Middle frontal gyrus (tissue), 1 donor: ENCODE measurements around the gene CCL17.
"Not testable (repeated sequence)": the region's sequence is repeated elsewhere in the genome, so short reads cannot be mapped to it uniquely, and the experiment has no call there.

Experiments used
- DNase-seq: peaks from one replicate; pipeline ENCODE4 v3.0.0-alpha.2; 2015; ENCODE audit warnings: low spot score; ENCODE audit errors: extremely low spot score

CCL17 gene

GRCh38 chr16:57430955-57431354 is 26.4 kb downstream of the CCL17 start:
- DNase-seq, result no peak

GRCh38 chr16:57432505-57432904 is 27.9 kb downstream of the CCL17 start:
- DNase-seq, result no peak

DNA sequence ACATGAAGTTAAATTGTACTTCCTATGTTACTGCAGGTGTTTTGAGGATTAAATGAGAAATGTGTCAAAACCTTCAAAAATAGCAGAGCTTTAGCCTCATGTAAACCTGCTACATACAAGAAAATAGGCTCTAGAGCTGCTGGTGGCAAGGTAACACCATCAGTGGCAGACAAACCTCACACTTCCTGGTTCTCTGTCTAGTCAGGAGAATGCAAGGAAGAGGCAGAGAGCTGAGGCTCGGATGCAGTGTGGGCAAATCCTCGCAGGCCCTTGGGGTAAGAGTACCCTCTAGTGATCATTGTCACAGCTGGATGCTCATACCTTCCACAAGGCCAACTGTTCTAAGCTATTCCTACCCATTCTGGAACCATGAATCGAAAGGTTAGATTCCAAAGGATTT is 28.4 kb downstream of the CCL17 start:
- no peak for DNase-seq

- no peak for DNase-seq
Observed at GRCh38 chr16:57434003-57434402, 29.4 kb downstream of the CCL17 start.

DNA sequence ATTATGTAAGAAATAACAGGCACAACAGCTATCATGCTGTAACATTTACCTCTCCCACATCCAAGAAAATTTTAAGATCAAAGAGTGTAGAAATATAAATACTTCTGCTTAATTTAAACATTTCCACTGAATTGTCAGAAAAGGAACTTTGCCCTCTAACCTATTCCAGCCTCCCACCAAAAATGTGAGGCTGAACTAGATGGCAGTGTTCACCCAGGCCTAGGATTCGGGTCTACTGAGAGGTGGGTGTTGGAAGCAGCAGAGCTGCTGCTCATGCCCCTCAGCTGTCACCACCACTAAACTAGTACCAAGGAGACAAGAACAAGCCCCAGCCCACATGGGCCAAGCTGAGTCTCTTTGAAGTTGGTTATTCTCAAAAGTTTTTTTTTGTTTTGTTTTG is 31.3 kb downstream of the CCL17 start:
- no peak for DNase-seq

- not testable (repeated sequence) for DNase-seq
Observed at GRCh38 chr16:57439947-57440346, 35.4 kb downstream of the CCL17 start.

DNA sequence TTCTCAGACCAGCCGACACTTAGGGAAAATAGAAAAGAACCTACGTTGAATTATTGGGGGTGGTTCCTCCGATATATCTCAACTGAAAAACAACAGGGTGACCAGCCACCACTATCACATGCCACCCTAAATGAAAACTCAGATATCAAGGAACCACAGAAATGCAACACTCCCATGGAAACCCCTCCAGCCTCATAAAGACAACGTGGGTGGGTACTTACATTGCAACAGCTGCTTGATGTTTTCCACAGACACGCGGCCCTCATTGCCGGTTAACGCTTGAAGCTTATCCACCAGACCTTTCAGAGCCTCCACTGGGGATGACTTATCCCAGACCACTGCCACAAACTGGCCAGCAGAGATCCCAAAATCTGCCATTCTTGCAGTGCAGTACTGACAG is 36.0 kb downstream of the CCL17 start:
- DNase-seq, result not testable (repeated sequence)

DNA sequence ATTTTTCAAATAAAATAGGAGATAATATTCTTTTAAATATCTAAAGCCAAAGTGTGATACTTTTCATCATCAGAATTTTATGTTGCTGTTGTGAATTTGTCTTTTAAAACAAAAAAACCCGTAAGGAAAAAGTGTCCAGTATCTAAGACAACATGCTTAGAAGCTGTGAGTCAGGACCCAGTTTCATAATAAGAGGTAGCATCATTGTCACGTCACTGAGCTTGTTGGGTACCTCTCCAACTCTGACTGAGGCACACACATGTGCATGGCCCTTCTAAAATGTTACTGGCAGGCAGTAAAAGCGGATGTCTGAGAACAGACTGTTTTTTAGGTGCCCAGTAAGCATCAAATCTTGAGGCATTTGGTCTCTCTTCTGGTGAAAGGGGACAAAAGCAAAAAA is 40.1 kb downstream of the CCL17 start:
- no peak for DNase-seq

- no peak for DNase-seq
Observed at GRCh38 chr16:57445510-57445909, 40.9 kb downstream of the CCL17 start.

GRCh38 chr16:57446531-57447185 is 42.1 kb downstream of the CCL17 start:
- no peak for DNase-seq

DNA sequence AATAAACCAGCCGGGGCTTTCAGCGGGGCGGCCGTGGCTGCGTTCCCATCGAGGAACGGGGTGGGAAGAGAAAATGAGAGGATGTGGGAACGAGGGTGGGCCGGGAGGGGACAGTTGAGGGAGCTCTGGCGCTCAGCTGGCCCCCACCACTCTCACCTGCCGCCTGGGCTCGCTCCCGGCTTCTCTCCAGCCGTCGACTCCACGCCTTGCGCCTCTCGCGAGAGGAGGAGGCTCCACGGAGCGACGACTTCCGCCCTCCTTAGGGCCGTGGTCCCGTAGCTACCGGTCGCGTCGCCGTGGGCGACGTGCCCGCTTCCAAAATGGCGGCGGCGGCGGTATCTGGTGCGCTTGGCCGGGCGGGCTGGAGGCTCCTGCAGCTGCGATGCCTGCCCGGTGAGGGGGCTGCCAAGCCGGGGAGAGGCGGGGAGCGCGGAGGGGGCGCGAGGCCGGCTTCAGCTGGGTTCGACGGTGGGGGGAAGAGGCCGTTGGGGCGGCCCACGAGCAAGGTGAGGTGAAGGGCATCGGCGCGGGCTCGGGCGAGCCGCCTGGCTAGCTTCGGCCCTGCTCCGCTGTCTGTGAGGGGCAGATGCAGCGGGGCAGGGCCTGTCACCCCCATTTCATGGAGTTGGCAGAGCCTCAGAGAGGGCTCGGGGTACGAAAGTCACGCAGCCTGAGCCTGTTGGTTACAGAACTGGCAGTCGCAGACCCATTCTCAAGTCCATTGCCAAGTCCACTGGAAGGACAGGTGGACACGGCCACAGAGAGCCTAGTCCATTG is 42.8 kb downstream of the CCL17 start, which contains the start of the genes CIAPIN1 and COQ9:
TSS of gene CIAPIN1 (minus strand) at position 200 of the 777 bp plus-strand sequence. CDS start 6,457 bp downstream, outside the sequence.
TSS of gene COQ9 (plus strand) at position 294 of the 777 bp plus-strand sequence. CDS start at position 321, 27 bp downstream.
- peak; percentile 88 for DNase-seq

DNA sequence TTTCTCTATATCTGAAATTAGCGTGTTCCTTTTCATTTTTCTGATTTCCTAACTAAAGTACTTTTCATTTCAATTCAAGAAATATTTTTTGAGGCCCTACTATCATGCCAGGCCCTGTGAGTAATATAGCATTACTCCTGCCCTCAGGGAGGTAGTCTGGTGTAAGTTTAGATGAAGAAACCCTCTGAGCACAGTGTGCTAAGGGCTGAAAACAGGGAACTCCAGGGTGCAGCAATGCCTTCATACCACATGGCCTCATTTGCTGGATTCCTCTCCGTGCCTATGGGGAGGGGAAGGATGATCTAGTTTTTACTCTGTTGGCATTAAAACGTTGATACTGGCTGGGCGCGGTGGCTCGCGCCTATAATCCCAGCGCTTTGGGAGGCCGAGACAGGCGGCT is 47.5 kb downstream of the CCL17 start:
- DNase-seq, result no peak

GRCh38 chr16:57462209-57462977 is 57.8 kb downstream of the CCL17 start, which contains the start of gene POLR2C:
Gene POLR2C, plus strand, starts transcription at chr16:57462679. Its CDS starts 46 bp downstream, at chr16:57462725.
- peak; percentile 65 for DNase-seq

DNA sequence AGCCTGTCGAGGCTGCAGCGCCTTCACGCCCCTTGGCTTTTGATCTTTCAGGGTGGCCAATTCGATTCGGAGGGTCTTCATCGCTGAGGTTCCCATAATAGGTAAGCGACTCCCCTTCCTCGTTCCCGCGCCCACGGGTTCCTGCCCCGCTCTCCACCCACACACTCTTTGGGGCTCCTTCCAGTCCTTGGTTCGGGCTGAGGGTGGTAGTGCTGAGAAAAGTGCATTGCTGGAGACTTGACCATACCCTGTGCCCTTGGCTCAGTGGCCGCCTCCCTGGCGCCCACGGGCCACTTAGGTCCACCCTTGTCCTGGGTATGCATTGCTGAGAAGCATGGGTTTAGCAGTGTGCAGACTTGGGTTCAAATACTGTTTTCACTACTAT is 58.4 kb downstream of the CCL17 start:
- no peak for DNase-seq

DNA sequence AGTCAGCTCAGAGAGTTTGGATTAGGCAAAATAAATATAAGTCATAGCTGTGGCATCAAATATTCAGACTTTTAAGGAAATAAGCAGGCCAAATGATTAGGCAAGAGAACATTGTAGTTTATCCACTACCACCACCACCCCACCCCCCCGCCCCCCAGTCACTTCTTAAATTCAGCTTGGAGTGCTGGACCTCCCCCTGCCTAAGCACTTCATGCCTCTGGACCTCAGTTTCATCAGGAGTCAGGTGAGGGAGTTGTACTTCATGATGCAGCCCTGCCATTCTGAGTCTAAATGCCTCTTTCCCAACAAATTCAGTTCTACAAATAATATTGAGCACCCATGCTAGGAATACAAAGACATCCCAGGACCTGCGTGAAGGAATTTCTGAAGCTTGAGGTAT is 60.0 kb downstream of the CCL17 start:
- no peak for DNase-seq
